ENCODE data around the gene ARFRP1. TPM values are rescaled to one million over a fixed set of nuclear protein-coding genes. Genes with fewer than 3 reads are reported as not detected.

The ARFRP1 gene
- total and polyA plus RNA-seq, 2 experiments from 2014 or later, result 16.7 to 24.6 TPM

DNA sequence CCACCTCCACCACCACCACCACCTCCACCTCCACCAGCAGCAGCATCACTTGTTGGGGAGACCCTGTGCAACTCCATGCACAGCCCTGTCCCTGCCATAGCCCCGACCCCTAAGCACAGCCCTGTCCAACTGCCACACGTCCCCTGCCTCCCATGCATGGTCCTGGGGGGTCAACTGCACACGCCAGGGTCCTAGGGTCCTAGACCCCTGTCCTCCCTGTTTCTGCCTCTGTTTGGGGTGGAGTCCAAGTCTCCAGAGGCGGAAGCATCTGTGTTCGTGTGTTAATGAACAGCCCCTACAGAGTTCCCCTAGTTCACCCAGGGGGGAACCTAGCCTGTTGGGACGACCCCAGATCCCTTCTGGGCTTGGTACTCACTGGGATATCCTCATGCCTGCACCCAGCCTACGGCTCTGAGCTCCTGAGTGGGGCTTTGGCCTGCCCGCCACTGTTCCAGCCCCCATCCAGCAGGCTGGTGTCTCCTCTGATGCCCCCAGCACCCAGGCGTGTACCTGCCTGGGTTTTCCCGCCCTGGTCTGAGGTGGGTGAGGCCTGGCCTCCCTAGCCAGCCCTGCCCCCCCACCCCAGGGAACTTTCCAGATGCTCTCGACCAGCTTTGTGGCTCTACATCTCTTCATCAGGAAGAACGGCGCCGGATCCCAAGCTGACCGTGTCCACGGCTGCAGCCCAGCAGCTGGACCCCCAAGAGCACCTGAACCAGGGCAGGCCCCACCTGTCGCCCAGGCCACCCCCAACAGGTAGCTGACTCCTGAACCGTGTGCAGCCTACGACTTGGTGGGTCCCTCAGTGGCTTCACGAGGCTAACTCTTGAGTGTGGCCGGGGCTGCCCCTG, 13.8 kb downstream of the ARFRP1 start:
- peaks cover 3% of the 10 kb centered on the region; the same call in 2 of the 3 replicates for H3K4me1 Mint-ChIP-seq
- no peak overlapping the region for H2AFZ ChIP-seq
- H3K27me3 ChIP-seq (ENCODE audit: insufficient read depth), result no peaks in the 10 kb centered on the region
- no peak overlapping the region for H3K27ac Mint-ChIP-seq
- H3K9me3 Mint-ChIP-seq, result peaks cover 14% of the 10 kb centered on the region; the same call in 2 of the 3 replicates
- no peak overlapping the region for H3K4me3 Mint-ChIP-seq
- no peak overlapping the region for H3K4me2 ChIP-seq
- ATAC-seq (no peak), DNase-seq (ENCODE audit: low spot score) (no peak)
- H3K36me3 Mint-ChIP-seq (ENCODE audit: low read depth), result peaks cover 27% of the 10 kb centered on the region
- no peaks in the 10 kb centered on the region for H3K79me2 ChIP-seq (replicated peaks; ENCODE audit: insufficient read depth)
- H3K4me1 ChIP-seq (ENCODE audit: insufficient read depth), result no peaks in the 10 kb centered on the region
- peaks cover 4% of the 10 kb centered on the region; the same call in 1 of the 2 replicates for H3F3A ChIP-seq (replicated peaks; ENCODE audit: low read depth)
- H3K9me2 ChIP-seq (ENCODE audit: insufficient read depth), result no peaks in the 10 kb centered on the region
- no peaks in the 10 kb centered on the region for H4K20me1 ChIP-seq (replicated peaks; ENCODE audit: insufficient read depth)
- H3K27me3 Mint-ChIP-seq (ENCODE audit: insufficient read depth, low read depth, poor library complexity), result peaks cover 32% of the 10 kb centered on the region
- H3K27ac ChIP-seq (ENCODE audit: low read depth), result no peak overlapping the region
- TF ChIP-seq EZH2phosphoT487 (IDR thresholded peaks at IDR 0.05; ENCODE audit: unreplicated experiment) (no peak), NANOG (IDR thresholded peaks at IDR 0.05; ENCODE audit: borderline replicate concordance) (no peak), CREB1 (CRISPR knock-in tag; IDR thresholded peaks at IDR 0.05; ENCODE audit: low read depth) (no peak), POLR2AphosphoS5 (IDR thresholded peaks at IDR 0.05; ENCODE audit: low read depth) (no peak)
- H3K4me3 ChIP-seq, result no peak overlapping the region
- H3K36me3 ChIP-seq (ENCODE audit: insufficient read depth), result no peaks in the 10 kb centered on the region

DNA sequence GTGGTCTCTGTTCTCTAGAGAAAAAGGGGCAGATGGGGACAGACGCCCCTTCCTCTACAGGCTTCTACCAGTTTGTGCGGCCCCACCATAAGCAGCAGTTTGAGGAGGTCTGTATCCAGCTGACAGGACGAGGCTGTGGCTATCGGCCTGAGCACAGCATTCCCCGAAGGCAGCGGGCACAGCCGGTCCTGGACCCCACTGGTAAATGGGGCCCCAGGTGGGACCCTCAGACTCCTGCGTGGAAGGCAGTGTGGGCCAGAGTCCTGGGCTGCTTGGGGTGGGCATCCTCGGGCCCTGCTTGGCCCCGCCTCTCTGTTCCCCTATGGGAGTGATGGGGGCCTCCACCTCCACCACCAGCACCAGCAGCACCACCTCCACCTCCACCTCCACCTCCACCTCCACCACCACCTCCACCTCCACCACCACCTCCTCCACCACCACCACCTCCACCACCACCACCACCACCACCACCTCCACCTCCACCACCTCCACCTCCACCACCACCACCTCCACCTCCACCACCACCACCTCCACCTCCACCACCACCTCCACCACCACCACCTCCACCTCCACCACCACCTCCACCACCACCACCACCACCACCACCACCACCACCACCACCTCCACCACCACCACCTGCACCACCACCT, 14.6 kb downstream of the ARFRP1 start:
- ATAC-seq, result no peak
- Histone ChIP-seq H3K79me2 (replicated peaks; ENCODE audit: insufficient read depth) (no peaks in the 10 kb centered on the region), H4K20me1 (replicated peaks; ENCODE audit: insufficient read depth) (no peaks in the 10 kb centered on the region), H3K4me2 (no peak overlapping the region), H3K9me2 (ENCODE audit: insufficient read depth) (no peaks in the 10 kb centered on the region), H3K4me1 (ENCODE audit: insufficient read depth) (no peaks in the 10 kb centered on the region), H3F3A (replicated peaks; ENCODE audit: low read depth) (peaks cover 4% of the 10 kb centered on the region; the same call in 1 of the 2 replicates), H3K27ac (ENCODE audit: low read depth) (no peak overlapping the region), H2AFZ (no peak overlapping the region), H3K27me3 (ENCODE audit: insufficient read depth) (no peaks in the 10 kb centered on the region), H3K36me3 (ENCODE audit: insufficient read depth) (no peaks in the 10 kb centered on the region), H3K4me3 (no peak overlapping the region)
- Mint-ChIP-seq H3K9me3 (peaks cover 14% of the 10 kb centered on the region; the same call in 2 of the 3 replicates), H3K36me3 (ENCODE audit: low read depth) (peaks cover 27% of the 10 kb centered on the region), H3K4me3 (no peak overlapping the region), H3K27me3 (ENCODE audit: insufficient read depth, low read depth, poor library complexity) (peaks cover 32% of the 10 kb centered on the region), H3K4me1 (peaks cover 3% of the 10 kb centered on the region; the same call in 2 of the 3 replicates), H3K27ac (no peak overlapping the region)
- no peak for TF ChIP-seq EZH2phosphoT487 (IDR thresholded peaks at IDR 0.05; ENCODE audit: unreplicated experiment)
- no peak for TF ChIP-seq CREB1 (CRISPR knock-in tag; IDR thresholded peaks at IDR 0.05; ENCODE audit: low read depth)
- TF ChIP-seq, protein P1, sequence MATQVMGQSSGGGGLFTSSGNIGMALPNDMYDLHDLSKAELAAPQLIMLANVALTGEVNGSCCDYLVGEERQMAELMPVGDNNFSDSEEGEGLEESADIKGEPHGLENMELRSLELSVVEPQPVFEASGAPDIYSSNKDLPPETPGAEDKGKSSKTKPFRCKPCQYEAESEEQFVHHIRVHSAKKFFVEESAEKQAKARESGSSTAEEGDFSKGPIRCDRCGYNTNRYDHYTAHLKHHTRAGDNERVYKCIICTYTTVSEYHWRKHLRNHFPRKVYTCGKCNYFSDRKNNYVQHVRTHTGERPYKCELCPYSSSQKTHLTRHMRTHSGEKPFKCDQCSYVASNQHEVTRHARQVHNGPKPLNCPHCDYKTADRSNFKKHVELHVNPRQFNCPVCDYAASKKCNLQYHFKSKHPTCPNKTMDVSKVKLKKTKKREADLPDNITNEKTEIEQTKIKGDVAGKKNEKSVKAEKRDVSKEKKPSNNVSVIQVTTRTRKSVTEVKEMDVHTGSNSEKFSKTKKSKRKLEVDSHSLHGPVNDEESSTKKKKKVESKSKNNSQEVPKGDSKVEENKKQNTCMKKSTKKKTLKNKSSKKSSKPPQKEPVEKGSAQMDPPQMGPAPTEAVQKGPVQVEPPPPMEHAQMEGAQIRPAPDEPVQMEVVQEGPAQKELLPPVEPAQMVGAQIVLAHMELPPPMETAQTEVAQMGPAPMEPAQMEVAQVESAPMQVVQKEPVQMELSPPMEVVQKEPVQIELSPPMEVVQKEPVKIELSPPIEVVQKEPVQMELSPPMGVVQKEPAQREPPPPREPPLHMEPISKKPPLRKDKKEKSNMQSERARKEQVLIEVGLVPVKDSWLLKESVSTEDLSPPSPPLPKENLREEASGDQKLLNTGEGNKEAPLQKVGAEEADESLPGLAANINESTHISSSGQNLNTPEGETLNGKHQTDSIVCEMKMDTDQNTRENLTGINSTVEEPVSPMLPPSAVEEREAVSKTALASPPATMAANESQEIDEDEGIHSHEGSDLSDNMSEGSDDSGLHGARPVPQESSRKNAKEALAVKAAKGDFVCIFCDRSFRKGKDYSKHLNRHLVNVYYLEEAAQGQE (IDR thresholded peaks at IDR 0.05; ENCODE audit: unreplicated experiment), result no peak
- TF ChIP-seq POLR2AphosphoS5 (IDR thresholded peaks at IDR 0.05; ENCODE audit: low read depth), result no peak
- DNase-seq (ENCODE audit: low spot score), result no peak
